ENCODE results near the gene ZNF736. TPM values are rescaled to one million over a fixed set of nuclear protein-coding genes. Genes with fewer than 3 reads are reported as not detected.
"Not testable (repeated sequence)": the region's sequence is repeated elsewhere in the genome, so short reads cannot be mapped to it uniquely, and the experiment has no call there.

Gene ZNF736
- 10 to 100 TPM in 1 of 4 donors, 1 to 10 TPM in 1, under 1 TPM in 2; 0.27 to 12.3 (median 2.0) TPM for polyA plus RNA-seq
- long read RNA-seq, donor 1, full-length matches to known transcripts = 4 of 4 reads
- long read RNA-seq, donor 1, partial matches to known transcripts = 0 of 4 reads
- long read RNA-seq, donor 1, other reads (novel, unspliced or antisense) = 0 of 4 reads
- long read RNA-seq, donor 2 = 0 reads
- long read RNA-seq, donor 3, partial matches to known transcripts = 0 of 1 reads
- long read RNA-seq, donor 3, other reads (novel, unspliced or antisense) = 0 of 1 reads
- long read RNA-seq, donor 4 = 0 reads
- long read RNA-seq, donor 5 = 0 reads
- long read RNA-seq, donor 6 = 0 reads
- long read RNA-seq, donor 7, partial matches to known transcripts = 0 of 1 reads
- long read RNA-seq, donor 7, other reads (novel, unspliced or antisense) = 0 of 1 reads
- long read RNA-seq, donor 8 = 0 reads
- long read RNA-seq, donor 9 = 0 reads
- long read RNA-seq, donor 10, partial matches to known transcripts = 0 of 4 reads
- long read RNA-seq, donor 10, other reads (novel, unspliced or antisense) = 0 of 4 reads

DNA sequence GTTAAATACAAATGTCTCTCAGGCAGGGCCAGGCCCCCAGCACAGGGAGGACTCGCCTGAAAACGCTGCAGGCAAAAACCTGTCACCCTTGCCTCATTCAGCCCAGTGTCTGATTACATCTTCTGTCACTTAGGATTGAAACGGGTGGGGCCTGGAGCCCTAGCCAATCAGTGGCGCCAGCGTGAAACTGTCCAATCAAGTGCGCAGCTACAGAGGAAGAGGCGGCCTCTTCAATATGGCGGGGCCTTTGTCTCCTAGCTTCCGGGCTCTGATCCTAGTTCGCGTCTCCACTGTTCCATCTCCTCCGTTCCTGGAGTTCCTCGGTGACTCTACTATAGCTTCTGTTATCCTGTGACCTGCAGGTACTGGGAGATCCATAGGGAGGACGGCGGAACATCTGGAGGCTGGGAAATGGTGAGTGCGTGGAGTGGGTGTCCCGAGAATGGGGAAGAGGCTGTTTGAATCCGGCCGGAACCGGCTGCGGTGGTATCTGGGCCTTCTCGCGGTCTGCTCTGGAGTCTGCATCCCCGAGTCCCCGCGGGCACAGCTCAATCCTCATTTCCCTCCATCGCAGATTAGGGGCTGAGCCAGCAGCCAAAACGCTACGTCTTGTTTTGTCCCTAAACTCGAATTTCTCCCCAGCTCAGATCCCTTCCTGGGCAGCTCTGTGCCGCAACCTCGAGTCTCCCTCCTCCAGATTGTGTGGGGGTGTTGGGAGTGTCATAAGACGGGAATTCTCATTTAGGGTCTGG, at the start of gene ZNF736:
TSS of gene ZNF736 (plus strand) at position 222 of the 752 bp plus-strand sequence. CDS start at position 412, 190 bp downstream.
- Histone ChIP-seq H3K4me3 (ENCODE audit: low read depth in 1 of 3, low read length in 3 of 3) (peak within 1 kb of the TSS; percentile 57 to 75 (median 63)), H3K4me1 (ENCODE audit: control insufficient read depth in 3 of 3, insufficient read depth in 2 of 3, low read depth in 1 of 3, low read length in 2 of 3) (peaks cover 3 to 10% (median 7%) of the 10 kb centered on the region in 3 donors), H3K36me3 (ENCODE audit: control insufficient read depth in 3 of 3, insufficient read depth in 2 of 3, low read depth in 1 of 3, low read length in 3 of 3) (peaks cover 0 to 10% (median 0%) of the 10 kb centered on the region in 3 donors), H3K27me3 (ENCODE audit: control insufficient read depth in 3 of 3, insufficient read depth in 3 of 3, low read length in 3 of 3) (no peaks in the 10 kb centered on the region), H3K27ac (ENCODE audit: low read depth in 1 of 3, low read length in 2 of 3) (peak within 1 kb of the TSS in 2 of 3 donors; percentile 64 to 96), H3K9me3 (ENCODE audit: control insufficient read depth in 2 of 2, insufficient read depth in 1 of 2, low read depth in 1 of 2, low read length in 1 of 2) (no peaks in the 10 kb centered on the region)
- DNase-seq (peak; percentile 94 to 95), FAIRE-seq (no peak)
- 0 to 1% (median 0%) methylated on average over 33 of the region's 33 CpGs for WGBS, 3 donors

DNA sequence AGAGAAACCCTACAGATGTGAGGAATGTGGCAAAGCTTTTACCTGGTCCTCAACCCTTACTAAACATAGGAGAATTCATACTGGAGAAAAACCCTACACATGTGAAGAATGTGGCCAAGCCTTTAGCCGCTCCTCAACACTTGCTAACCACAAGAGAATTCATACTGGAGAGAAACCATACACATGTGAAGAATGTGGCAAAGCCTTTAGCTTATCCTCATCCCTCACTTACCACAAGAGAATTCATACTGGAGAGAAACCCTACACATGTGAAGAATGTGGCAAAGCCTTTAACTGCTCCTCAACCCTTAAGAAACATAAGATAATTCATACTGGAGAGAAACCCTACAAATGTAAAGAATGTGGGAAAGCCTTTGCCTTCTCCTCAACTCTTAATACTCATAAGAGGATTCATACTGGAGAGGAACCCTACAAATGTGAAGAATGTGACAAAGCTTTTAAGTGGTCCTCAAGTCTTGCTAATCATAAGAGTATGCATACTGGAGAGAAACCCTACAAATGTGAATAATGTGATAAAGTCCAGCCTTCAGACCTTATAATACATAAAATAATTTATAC, 47.3 kb upstream of the ZNF736 start:
- WGBS, 3 donors = 81 to 88% (median 86%) methylated on average over 1 of the region's 1 CpG
- DNase-seq (no peak), FAIRE-seq (no peak)
- Histone ChIP-seq H3K27ac (ENCODE audit: low read depth in 1 of 3, low read length in 2 of 3) (no peak overlapping the region), H3K9me3 (ENCODE audit: control insufficient read depth in 2 of 2, insufficient read depth in 1 of 2, low read depth in 1 of 2, low read length in 1 of 2) (peaks cover 0 to 16% of the 10 kb centered on the region in 2 donors), H3K4me3 (ENCODE audit: low read depth in 1 of 3, low read length in 3 of 3) (no peak overlapping the region), H3K36me3 (ENCODE audit: control insufficient read depth in 3 of 3, insufficient read depth in 2 of 3, low read depth in 1 of 3, low read length in 3 of 3) (no peaks in the 10 kb centered on the region), H3K4me1 (ENCODE audit: control insufficient read depth in 3 of 3, insufficient read depth in 2 of 3, low read depth in 1 of 3, low read length in 2 of 3) (no peaks in the 10 kb centered on the region), H3K27me3 (ENCODE audit: control insufficient read depth in 3 of 3, insufficient read depth in 3 of 3, low read length in 3 of 3) (no peaks in the 10 kb centered on the region)

DNA sequence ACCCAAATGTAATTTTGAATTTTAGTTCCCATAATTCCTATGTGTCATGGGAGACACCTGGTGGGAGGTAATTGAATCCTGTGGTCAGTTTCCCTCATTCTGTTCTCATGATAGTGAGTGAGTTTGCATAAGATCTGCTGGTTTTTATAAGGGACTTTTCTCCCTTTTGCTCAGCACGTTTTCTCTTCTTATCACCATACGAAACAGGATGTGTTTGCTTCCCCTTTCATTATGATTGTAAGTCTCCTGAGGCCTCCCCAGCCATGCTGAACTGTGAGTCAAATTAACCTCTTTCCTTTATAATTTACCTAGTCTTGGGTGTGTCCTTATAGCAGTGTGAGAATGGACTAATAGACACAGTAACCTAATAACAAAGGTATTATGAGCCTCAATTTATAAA, 36.1 kb upstream of the ZNF736 start:
- 47 to 70% (median 50%) methylated on average over 2 of the region's 2 CpGs for WGBS, 3 donors
- Histone ChIP-seq H3K4me3 (ENCODE audit: low read depth in 1 of 3, low read length in 3 of 3) (no peak overlapping the region), H3K4me1 (ENCODE audit: control insufficient read depth in 3 of 3, insufficient read depth in 2 of 3, low read depth in 1 of 3, low read length in 2 of 3) (no peaks in the 10 kb centered on the region), H3K9me3 (ENCODE audit: control insufficient read depth in 2 of 2, insufficient read depth in 1 of 2, low read depth in 1 of 2, low read length in 1 of 2) (peaks cover 0 to 5% of the 10 kb centered on the region in 2 donors), H3K36me3 (ENCODE audit: control insufficient read depth in 3 of 3, insufficient read depth in 2 of 3, low read depth in 1 of 3, low read length in 3 of 3) (no peaks in the 10 kb centered on the region), H3K27ac (ENCODE audit: low read depth in 1 of 3, low read length in 2 of 3) (no peak overlapping the region), H3K27me3 (ENCODE audit: control insufficient read depth in 3 of 3, insufficient read depth in 3 of 3, low read length in 3 of 3) (no peaks in the 10 kb centered on the region)
- FAIRE-seq = no peak
- DNase-seq = no peak

DNA sequence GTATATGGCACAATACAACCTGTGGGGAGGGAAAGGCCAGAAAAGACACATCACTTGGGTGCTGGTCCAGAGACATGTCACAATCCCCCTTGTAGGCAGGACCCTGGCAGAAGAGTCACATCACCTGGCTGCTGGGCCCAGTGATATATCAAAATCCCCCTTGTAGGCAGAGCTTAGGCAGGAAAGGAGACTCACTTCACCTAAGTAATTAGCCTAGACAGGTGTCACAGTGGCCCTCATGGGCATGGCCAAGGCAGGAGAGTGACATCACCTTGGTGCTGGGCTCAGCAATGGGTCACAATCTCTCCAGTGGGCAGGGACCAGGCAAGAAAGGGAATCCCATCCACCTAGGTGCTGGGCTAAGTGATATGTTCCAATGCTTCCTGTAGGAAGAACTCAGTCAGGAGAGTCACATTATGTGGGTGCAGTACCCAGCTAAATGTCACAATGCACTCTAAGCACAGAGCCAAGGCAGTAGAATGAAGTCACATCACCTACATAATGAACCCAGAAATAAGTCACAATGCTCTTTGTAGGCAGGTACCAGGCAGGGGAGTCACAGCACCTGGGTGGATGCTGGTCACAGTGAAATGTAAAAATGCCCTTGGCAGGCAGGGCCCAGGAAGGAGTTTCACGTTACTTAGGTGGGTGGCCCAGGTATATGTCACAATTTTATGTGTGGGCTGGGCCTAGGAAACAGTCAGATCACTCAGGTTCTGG, 18.9 kb upstream of the ZNF736 start:
- H3K27me3 ChIP-seq (ENCODE audit: control insufficient read depth in 3 of 3, insufficient read depth in 3 of 3, low read length in 3 of 3) = peaks cover 0 to 1% (median 0%) of the 10 kb centered on the region in 3 donors
- peaks cover 0 to 27% of the 10 kb centered on the region in 2 donors for H3K9me3 ChIP-seq (ENCODE audit: control insufficient read depth in 2 of 2, insufficient read depth in 1 of 2, low read depth in 1 of 2, low read length in 1 of 2)
- no peaks in the 10 kb centered on the region for H3K36me3 ChIP-seq (ENCODE audit: control insufficient read depth in 3 of 3, insufficient read depth in 2 of 3, low read depth in 1 of 3, low read length in 3 of 3)
- no peaks in the 10 kb centered on the region for H3K4me1 ChIP-seq (ENCODE audit: control insufficient read depth in 3 of 3, insufficient read depth in 2 of 3, low read depth in 1 of 3, low read length in 2 of 3)
- 52 to 61% (median 56%) methylated on average over 1 of the region's 1 CpG for WGBS, 3 donors
- H3K27ac ChIP-seq (ENCODE audit: low read depth in 1 of 3, low read length in 2 of 3) = no peak overlapping the region
- FAIRE-seq (no peak), DNase-seq (no peak)
- no peak overlapping the region for H3K4me3 ChIP-seq (ENCODE audit: low read depth in 1 of 3, low read length in 3 of 3)

DNA sequence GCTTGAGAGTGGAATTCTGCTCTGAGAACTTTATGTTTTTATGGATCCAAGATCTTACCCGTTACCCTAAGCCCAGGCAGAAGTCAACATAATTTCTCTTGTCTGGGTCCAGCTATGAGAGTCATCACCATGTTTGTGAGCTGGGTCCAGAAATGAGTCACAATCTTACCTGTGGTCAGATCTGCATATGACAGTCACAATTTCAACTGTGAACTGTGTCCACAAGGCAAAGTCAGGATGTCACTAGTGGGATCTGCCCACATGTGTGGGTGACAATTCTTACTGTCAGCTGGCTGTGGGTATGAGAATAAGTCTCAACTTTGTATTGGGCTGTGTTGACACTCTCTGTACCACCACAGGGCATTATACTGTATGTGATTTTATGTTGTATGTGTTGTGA, 16.3 kb upstream of the ZNF736 start:
- not testable (repeated sequence) for H3K27ac ChIP-seq (ENCODE audit: low read depth in 1 of 3, low read length in 2 of 3); H3K36me3 ChIP-seq (ENCODE audit: control insufficient read depth in 3 of 3, insufficient read depth in 2 of 3, low read depth in 1 of 3, low read length in 3 of 3); FAIRE-seq; H3K4me1 ChIP-seq (ENCODE audit: control insufficient read depth in 3 of 3, insufficient read depth in 2 of 3, low read depth in 1 of 3, low read length in 2 of 3); DNase-seq; H3K4me3 ChIP-seq (ENCODE audit: low read depth in 1 of 3, low read length in 3 of 3); H3K27me3 ChIP-seq (ENCODE audit: control insufficient read depth in 3 of 3, insufficient read depth in 3 of 3, low read length in 3 of 3)
- peaks cover 0 to 21% of the 10 kb centered on the region in 2 donors for H3K9me3 ChIP-seq (ENCODE audit: control insufficient read depth in 2 of 2, insufficient read depth in 1 of 2, low read depth in 1 of 2, low read length in 1 of 2)
- 71 to 80% (median 73%) methylated on average over 1 of the region's 1 CpG for WGBS, 3 donors

DNA sequence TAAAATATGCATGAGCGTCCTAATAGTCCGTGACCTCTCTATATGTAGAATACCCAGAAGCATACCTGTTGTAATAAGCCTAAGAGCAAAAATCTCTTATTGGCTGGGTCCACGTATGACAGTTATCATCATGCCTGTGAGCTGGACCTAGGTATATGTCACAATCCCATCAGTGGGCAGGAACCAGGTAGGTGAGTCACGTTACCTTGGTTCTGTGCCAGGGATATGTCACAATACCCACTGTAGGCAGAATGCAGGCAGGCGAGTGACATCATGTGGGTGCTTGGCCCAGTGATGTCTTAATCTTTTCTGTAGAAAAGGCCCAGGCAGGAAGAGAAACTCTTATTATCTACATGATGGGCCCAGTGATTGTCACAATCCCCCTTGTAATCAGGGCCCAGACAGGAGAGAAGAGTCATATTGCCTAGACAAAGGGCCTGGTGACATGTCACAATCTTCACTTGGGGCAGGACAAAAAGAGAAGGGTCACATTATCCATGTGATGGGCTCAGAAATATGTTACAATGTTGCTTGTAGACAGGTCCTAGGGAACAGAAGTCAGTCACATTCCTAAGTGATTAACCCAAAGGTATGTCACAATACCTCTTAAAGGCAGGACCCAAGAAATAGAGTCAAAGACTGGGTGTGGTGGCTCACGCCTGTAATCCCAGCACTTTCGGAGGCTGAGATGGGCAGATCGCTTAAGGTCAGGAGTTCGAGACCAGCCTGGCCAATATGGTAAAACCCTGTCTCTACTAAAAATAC, 12.9 kb upstream of the ZNF736 start:
- WGBS, 3 donors = 84 to 88% (median 86%) methylated on average over 9 of the region's 9 CpGs
- FAIRE-seq (no peak), DNase-seq (no peak)
- Histone ChIP-seq H3K27me3 (ENCODE audit: control insufficient read depth in 3 of 3, insufficient read depth in 3 of 3, low read length in 3 of 3) (no peaks in the 10 kb centered on the region), H3K9me3 (ENCODE audit: control insufficient read depth in 2 of 2, insufficient read depth in 1 of 2, low read depth in 1 of 2, low read length in 1 of 2) (no peaks in the 10 kb centered on the region), H3K27ac (ENCODE audit: low read depth in 1 of 3, low read length in 2 of 3) (no peak overlapping the region), H3K36me3 (ENCODE audit: control insufficient read depth in 3 of 3, insufficient read depth in 2 of 3, low read depth in 1 of 3, low read length in 3 of 3) (no peaks in the 10 kb centered on the region), H3K4me3 (ENCODE audit: low read depth in 1 of 3, low read length in 3 of 3) (no peak overlapping the region), H3K4me1 (ENCODE audit: control insufficient read depth in 3 of 3, insufficient read depth in 2 of 3, low read depth in 1 of 3, low read length in 2 of 3) (no peaks in the 10 kb centered on the region)

DNA sequence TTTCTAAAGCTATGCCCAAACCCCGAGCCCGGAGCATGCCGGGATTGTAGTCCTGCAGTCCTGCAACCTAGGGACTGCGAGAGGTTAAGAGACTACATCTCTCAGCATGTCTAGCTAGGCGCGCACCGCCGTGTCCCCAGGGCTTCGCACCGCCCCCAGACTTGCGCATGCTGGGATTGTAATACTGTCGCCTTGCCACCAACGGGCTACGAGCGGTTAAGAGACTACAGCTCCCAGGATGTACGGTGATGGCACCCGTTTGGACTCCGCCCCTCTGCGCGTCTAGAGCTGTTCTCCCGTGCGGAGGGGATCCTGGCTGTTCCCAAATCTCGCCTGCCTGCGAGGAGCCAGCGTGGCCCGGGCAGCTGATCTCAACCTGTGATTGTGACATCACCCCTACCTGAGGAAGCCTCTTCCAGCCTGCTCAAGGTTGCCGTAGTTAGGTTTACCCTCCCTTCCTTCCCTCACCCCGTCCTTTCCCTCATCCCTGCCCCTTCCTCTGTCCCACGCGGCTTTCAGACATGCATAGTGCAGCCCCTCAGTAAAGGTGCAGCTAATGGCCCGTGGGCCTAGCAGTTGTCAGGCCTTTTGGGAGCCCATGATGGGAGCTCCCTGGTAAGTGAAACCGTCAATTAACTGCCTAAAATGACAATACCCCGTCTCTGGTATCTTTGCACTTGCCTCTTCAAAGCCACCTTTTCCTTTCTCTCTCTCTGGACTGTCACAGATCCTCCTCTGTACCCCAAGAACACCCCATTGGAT, 6.3 kb upstream of the ZNF736 start:
- H3K36me3 ChIP-seq (ENCODE audit: control insufficient read depth in 3 of 3, insufficient read depth in 2 of 3, low read depth in 1 of 3, low read length in 3 of 3) = peaks cover 0 to 8% (median 0%) of the 10 kb centered on the region in 3 donors
- peak overlapping the region; percentile 0 to 60 (median 60) for H3K4me3 ChIP-seq (ENCODE audit: low read depth in 1 of 3, low read length in 3 of 3)
- no peaks in the 10 kb centered on the region for H3K27me3 ChIP-seq (ENCODE audit: control insufficient read depth in 3 of 3, insufficient read depth in 3 of 3, low read length in 3 of 3)
- WGBS, 3 donors = 1 to 3% (median 2%) methylated on average over 33 of the region's 33 CpGs
- peak; percentile 97 to 98 for DNase-seq
- H3K9me3 ChIP-seq (ENCODE audit: control insufficient read depth in 2 of 2, insufficient read depth in 1 of 2, low read depth in 1 of 2, low read length in 1 of 2) = no peaks in the 10 kb centered on the region
- H3K4me1 ChIP-seq (ENCODE audit: control insufficient read depth in 3 of 3, insufficient read depth in 2 of 3, low read depth in 1 of 3, low read length in 2 of 3) = peaks cover 0 to 2% (median 0%) of the 10 kb centered on the region in 3 donors
- FAIRE-seq = no peak
- H3K27ac ChIP-seq (ENCODE audit: low read depth in 1 of 3, low read length in 2 of 3) = peak overlapping the region; percentile 58 to 86 (median 84)

All from small intestine (tissue), 16 donors.